ENCODE data around the gene CRYBG1.

Gene CRYBG1

DNA sequence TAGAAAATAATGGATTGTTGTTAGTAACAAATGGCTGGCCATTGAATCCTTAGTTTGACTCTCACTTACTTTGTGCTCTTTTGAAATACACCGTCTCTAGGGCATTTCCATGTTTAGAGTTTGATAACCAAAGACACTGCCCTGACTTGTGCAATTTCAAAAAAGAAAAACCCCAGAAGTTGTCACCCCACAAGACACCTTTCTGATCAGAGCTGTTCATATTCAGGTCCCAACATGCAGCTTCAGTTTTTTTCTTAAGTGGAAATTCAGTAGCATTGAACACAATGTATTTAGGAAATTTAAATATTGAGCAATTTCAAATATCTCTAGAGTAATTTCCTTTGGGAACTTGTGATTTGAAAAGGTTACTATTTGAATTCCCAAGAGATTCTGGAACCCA lies 19.4 kb downstream of the CRYBG1 start:
- Histone ChIP-seq H3K36me3 (ENCODE audit: control insufficient read depth, insufficient read depth, low read length) (no peaks in the 10 kb centered on the region), H3K9me3 (ENCODE audit: control insufficient read depth, insufficient read depth, low read depth, low read length) (no peaks in the 10 kb centered on the region), H3K9ac (ENCODE audit: low read length) (no peak overlapping the region), H3K4me3 (ENCODE audit: low read depth, low read length) (no peak overlapping the region), H3K4me1 (ENCODE audit: control insufficient read depth, insufficient read depth, low read length) (no peaks in the 10 kb centered on the region; the same call in 1 of the 2 replicates), H3K27ac (ENCODE audit: low read depth, low read length) (no peak overlapping the region), H3K27me3 (ENCODE audit: control insufficient read depth, insufficient read depth, low read length) (no peaks in the 10 kb centered on the region)

DNA sequence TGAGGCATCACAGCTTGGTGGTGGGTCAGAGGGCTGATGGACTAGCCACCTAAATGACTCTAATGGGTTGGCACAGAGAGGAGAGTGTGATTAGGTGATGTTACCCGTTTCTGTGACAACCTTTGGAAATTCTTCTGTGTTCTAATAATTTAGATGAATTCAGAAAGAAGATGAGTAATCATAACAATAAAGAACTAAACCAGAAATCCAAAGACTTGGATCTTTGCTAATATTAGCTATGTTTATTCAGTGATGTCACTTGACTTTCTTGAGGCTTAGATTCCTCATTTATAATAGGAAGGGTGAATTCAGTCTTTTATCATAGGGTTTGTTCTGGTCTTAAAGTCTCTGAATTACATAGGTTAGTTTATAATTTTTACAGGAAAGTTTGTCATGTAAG lies 19.9 kb downstream of the CRYBG1 start:
- Histone ChIP-seq H3K9ac (ENCODE audit: low read length) (no peak overlapping the region), H3K9me3 (ENCODE audit: control insufficient read depth, insufficient read depth, low read depth, low read length) (no peaks in the 10 kb centered on the region), H3K4me3 (ENCODE audit: low read depth, low read length) (no peak overlapping the region), H3K4me1 (ENCODE audit: control insufficient read depth, insufficient read depth, low read length) (no peaks in the 10 kb centered on the region; the same call in 1 of the 2 replicates), H3K27ac (ENCODE audit: low read depth, low read length) (no peak overlapping the region), H3K27me3 (ENCODE audit: control insufficient read depth, insufficient read depth, low read length) (no peaks in the 10 kb centered on the region), H3K36me3 (ENCODE audit: control insufficient read depth, insufficient read depth, low read length) (no peaks in the 10 kb centered on the region)

DNA sequence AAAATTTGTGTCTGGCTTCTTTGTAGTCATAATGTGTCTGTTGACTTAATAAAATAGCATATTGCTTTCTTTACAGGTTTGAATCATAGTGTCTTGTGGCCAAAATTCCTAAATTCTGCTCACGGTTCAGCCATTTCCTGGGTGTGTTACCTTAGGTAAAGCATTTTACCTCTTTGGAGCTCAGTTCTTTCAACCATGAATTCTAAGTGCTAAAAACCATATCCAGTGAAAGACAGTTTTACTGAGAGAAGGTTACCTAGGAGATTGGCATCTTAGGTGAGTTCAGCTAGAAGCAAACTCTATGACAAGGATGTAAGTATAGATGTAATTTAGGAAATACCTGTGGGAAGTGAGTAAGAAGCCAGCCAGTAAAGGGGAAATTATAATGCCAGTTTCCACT lies 20.7 kb downstream of the CRYBG1 start:
- Histone ChIP-seq H3K4me1 (ENCODE audit: control insufficient read depth, insufficient read depth, low read length) (no peaks in the 10 kb centered on the region; the same call in 1 of the 2 replicates), H3K27me3 (ENCODE audit: control insufficient read depth, insufficient read depth, low read length) (no peaks in the 10 kb centered on the region), H3K27ac (ENCODE audit: low read depth, low read length) (no peak overlapping the region), H3K36me3 (ENCODE audit: control insufficient read depth, insufficient read depth, low read length) (no peaks in the 10 kb centered on the region), H3K9me3 (ENCODE audit: control insufficient read depth, insufficient read depth, low read depth, low read length) (peaks cover under 1% of the 10 kb centered on the region; the same call in 1 of the 2 replicates), H3K9ac (ENCODE audit: low read length) (no peak overlapping the region), H3K4me3 (ENCODE audit: low read depth, low read length) (no peak overlapping the region)

DNA sequence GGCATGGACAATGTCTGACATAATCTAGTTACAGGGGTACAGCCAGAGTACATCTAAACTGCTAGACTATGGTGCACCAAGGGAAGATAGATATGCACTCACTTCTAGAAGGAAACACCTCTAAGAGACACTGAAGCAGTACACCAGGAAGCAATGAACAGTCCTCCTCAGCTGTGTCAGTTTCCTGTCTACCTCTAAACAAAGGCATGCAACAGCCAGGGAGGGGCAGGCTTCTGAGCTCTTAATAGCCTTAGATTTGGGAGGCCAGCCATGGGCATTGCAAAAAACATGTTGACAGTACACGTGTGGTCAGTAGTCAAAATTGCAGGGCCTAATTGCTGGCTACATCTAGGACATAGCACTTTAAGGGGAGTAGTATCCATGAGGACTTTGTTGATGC lies 21.4 kb downstream of the CRYBG1 start:
- H3K9ac ChIP-seq (ENCODE audit: low read length): no peak overlapping the region
- no peaks in the 10 kb centered on the region for H3K27me3 ChIP-seq (ENCODE audit: control insufficient read depth, insufficient read depth, low read length)
- H3K27ac ChIP-seq (ENCODE audit: low read depth, low read length): no peak overlapping the region
- H3K36me3 ChIP-seq (ENCODE audit: control insufficient read depth, insufficient read depth, low read length): no peaks in the 10 kb centered on the region
- H3K4me1 ChIP-seq (ENCODE audit: control insufficient read depth, insufficient read depth, low read length): no peaks in the 10 kb centered on the region; the same call in 1 of the 2 replicates
- no peak overlapping the region for H3K4me3 ChIP-seq (ENCODE audit: low read depth, low read length)
- peaks cover 4% of the 10 kb centered on the region; the same call in 1 of the 2 replicates for H3K9me3 ChIP-seq (ENCODE audit: control insufficient read depth, insufficient read depth, low read depth, low read length)

DNA sequence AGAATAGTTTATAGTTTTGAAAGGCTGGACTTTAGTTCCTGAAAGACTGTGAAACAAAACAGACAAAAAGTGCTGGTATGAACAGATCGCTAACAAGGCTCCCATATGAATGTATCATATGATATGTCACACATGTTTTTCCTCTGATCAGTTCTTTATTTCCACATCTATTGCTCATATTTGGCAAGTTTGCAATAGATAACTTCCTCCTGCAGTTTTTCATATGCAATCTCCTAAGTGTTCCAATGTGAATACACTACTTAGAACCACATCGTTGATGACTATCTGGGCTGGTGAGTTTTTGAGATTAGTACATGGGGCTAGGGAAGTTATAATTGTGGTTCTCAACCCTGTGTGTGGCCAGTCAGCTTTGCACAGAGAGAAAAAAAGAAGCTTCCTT lies 23.1 kb downstream of the CRYBG1 start:
- peaks cover 4% of the 10 kb centered on the region; the same call in 1 of the 2 replicates for H3K9me3 ChIP-seq (ENCODE audit: control insufficient read depth, insufficient read depth, low read depth, low read length)
- no peaks in the 10 kb centered on the region for H3K36me3 ChIP-seq (ENCODE audit: control insufficient read depth, insufficient read depth, low read length)
- H3K4me3 ChIP-seq (ENCODE audit: low read depth, low read length): no peak overlapping the region
- no peak overlapping the region for H3K9ac ChIP-seq (ENCODE audit: low read length)
- H3K27me3 ChIP-seq (ENCODE audit: control insufficient read depth, insufficient read depth, low read length): no peaks in the 10 kb centered on the region
- no peak overlapping the region for H3K27ac ChIP-seq (ENCODE audit: low read depth, low read length)
- no peaks in the 10 kb centered on the region; the same call in 1 of the 2 replicates for H3K4me1 ChIP-seq (ENCODE audit: control insufficient read depth, insufficient read depth, low read length)

DNA sequence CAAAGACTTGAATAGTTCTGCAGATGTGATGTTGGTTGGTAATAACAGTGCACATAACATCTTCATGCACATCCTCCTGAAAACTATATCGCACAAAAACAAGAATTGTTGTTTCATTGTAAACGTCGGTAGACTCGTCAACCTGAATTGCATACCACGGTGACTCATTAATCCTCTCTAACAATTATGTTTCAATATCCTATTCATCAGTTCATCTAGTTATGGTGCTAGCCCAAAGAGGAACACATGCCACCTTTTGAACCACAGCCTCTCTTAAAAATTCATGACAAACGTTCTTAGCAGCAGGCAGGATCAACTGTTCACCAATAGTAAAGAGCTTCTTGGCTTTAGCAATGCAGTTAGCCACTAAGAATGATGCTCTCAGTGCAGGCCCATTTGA lies 25.0 kb downstream of the CRYBG1 start:
- H3K4me3 ChIP-seq (ENCODE audit: low read depth, low read length): no peak overlapping the region
- no peaks in the 10 kb centered on the region for H3K36me3 ChIP-seq (ENCODE audit: control insufficient read depth, insufficient read depth, low read length)
- H3K9me3 ChIP-seq (ENCODE audit: control insufficient read depth, insufficient read depth, low read depth, low read length): peaks cover 4% of the 10 kb centered on the region; the same call in 1 of the 2 replicates
- H3K4me1 ChIP-seq (ENCODE audit: control insufficient read depth, insufficient read depth, low read length): no peaks in the 10 kb centered on the region; the same call in 1 of the 2 replicates
- no peak overlapping the region for H3K27ac ChIP-seq (ENCODE audit: low read depth, low read length)
- H3K27me3 ChIP-seq (ENCODE audit: control insufficient read depth, insufficient read depth, low read length): no peaks in the 10 kb centered on the region
- no peak overlapping the region for H3K9ac ChIP-seq (ENCODE audit: low read length)

DNA sequence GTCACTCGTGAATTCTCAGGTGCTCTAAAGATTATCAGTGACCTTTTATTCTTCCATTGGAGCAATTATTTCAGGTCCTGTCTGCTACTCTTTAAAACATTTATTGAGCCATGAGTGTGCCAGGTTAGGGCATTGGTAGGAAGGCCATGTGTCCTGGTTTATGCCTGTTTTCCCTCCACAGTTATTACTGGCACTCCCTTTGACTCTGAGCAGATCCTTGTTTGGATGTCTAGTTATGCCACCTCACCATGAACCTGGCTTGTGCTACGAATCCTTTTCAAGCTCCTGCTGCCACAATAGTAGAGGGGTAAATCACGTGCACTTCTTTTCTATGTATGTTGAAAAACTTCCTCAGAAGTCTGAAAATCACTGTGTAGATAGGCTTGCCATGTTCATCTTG lies 27.4 kb downstream of the CRYBG1 start:
- no peak overlapping the region for H3K27ac ChIP-seq (ENCODE audit: low read depth, low read length)
- no peaks in the 10 kb centered on the region for H3K27me3 ChIP-seq (ENCODE audit: control insufficient read depth, insufficient read depth, low read length)
- H3K9ac ChIP-seq (ENCODE audit: low read length): no peak overlapping the region
- no peaks in the 10 kb centered on the region for H3K36me3 ChIP-seq (ENCODE audit: control insufficient read depth, insufficient read depth, low read length)
- no peak overlapping the region for H3K4me3 ChIP-seq (ENCODE audit: low read depth, low read length)
- peaks cover 4% of the 10 kb centered on the region; the same call in 1 of the 2 replicates for H3K9me3 ChIP-seq (ENCODE audit: control insufficient read depth, insufficient read depth, low read depth, low read length)
- no peaks in the 10 kb centered on the region for H3K4me1 ChIP-seq (ENCODE audit: control insufficient read depth, insufficient read depth, low read length)

DNA sequence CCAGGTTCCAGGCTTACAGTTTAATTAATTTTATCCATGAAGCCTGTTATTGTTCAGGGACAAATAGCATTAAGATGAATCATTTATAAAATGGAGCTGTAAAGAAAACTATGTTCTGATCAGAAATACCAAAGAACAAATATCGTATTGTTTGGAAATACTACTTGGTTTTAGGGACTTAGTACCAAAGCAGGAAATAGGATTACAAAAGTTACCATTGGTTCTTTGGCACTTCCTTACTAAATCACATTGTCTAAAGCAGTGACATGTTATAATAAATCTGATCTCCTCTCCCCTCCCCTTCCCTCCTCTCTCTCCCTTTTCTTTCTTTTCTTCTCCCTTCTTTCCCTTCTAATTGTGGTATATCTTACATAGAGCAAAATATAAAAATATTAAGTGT lies 29.6 kb downstream of the CRYBG1 start:
- no peak overlapping the region for H3K4me3 ChIP-seq (ENCODE audit: low read depth, low read length)
- H3K27me3 ChIP-seq (ENCODE audit: control insufficient read depth, insufficient read depth, low read length): no peaks in the 10 kb centered on the region
- no peak overlapping the region for H3K27ac ChIP-seq (ENCODE audit: low read depth, low read length)
- H3K4me1 ChIP-seq (ENCODE audit: control insufficient read depth, insufficient read depth, low read length): no peaks in the 10 kb centered on the region
- no peak overlapping the region for H3K9ac ChIP-seq (ENCODE audit: low read length)
- H3K36me3 ChIP-seq (ENCODE audit: control insufficient read depth, insufficient read depth, low read length): no peaks in the 10 kb centered on the region
- peaks cover 4% of the 10 kb centered on the region; the same call in 1 of the 2 replicates for H3K9me3 ChIP-seq (ENCODE audit: control insufficient read depth, insufficient read depth, low read depth, low read length)

DNA sequence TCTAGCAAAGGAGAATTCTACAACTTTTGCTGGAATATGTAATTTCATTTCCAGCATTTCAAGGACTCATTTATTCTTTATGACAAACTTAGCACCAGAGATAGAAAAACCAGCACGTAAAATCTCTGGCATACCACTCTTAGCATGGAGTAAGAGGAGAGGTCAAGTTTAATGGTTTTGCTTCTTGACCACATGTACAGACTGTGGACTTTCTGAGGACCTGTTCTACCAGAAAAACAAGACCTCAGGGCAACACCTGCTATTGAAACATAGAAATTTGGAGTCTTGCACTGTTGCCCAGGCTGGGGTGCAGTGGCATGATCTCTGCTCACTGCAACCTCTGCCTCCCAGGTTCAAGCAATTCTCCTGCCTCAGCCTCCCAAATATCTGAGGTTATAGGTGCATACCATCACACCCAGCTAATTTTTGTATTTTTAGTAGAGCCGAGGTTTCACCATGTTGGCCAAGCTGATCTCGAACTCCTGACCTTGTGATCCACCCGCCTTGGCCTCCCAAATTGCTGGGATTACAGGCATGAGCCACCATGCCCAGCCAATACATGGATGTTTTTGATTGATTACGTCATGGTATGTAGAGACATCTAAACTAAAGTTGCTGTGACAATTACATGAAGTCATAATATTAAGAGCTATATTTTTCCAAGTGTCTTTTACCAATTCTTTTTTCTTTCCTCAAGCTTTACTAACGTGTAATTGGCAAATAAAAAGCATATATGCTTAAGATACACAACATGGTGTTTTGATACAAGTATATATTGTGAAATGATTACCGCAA lies 36.1 kb downstream of the CRYBG1 start:
- Histone ChIP-seq H3K4me1 (ENCODE audit: control insufficient read depth, insufficient read depth, low read length) (no peaks in the 10 kb centered on the region), H3K27ac (ENCODE audit: low read depth, low read length) (no peak overlapping the region), H3K36me3 (ENCODE audit: control insufficient read depth, insufficient read depth, low read length) (no peaks in the 10 kb centered on the region), H3K9ac (ENCODE audit: low read length) (no peak overlapping the region), H3K27me3 (ENCODE audit: control insufficient read depth, insufficient read depth, low read length) (no peaks in the 10 kb centered on the region), H3K9me3 (ENCODE audit: control insufficient read depth, insufficient read depth, low read depth, low read length) (no peaks in the 10 kb centered on the region), H3K4me3 (ENCODE audit: low read depth, low read length) (no peak overlapping the region)

DNA sequence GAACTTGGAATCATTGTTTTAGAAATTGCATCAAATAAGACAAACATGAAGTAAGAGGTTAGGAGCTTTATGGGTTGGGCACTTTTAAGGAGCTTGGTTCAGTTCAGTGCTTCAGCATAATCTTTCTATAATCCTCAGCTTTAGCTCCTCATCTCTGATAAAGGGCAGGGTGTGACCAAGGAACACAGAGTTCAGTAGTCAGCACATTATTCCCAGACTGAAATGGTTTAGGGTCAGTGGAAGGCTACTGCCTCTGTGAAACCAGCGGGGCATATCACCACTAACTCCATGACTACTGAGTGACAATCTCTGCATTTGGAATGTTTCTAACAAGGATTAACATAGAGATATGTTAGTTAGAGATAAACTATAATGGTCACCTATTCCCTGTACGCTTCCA lies 36.9 kb downstream of the CRYBG1 start:
- no peak overlapping the region for H3K4me3 ChIP-seq (ENCODE audit: low read depth, low read length)
- H3K4me1 ChIP-seq (ENCODE audit: control insufficient read depth, insufficient read depth, low read length): no peaks in the 10 kb centered on the region
- no peak overlapping the region for H3K9ac ChIP-seq (ENCODE audit: low read length)
- no peak overlapping the region for H3K27ac ChIP-seq (ENCODE audit: low read depth, low read length)
- H3K27me3 ChIP-seq (ENCODE audit: control insufficient read depth, insufficient read depth, low read length): no peaks in the 10 kb centered on the region
- H3K36me3 ChIP-seq (ENCODE audit: control insufficient read depth, insufficient read depth, low read length): no peaks in the 10 kb centered on the region
- no peaks in the 10 kb centered on the region for H3K9me3 ChIP-seq (ENCODE audit: control insufficient read depth, insufficient read depth, low read depth, low read length)

DNA sequence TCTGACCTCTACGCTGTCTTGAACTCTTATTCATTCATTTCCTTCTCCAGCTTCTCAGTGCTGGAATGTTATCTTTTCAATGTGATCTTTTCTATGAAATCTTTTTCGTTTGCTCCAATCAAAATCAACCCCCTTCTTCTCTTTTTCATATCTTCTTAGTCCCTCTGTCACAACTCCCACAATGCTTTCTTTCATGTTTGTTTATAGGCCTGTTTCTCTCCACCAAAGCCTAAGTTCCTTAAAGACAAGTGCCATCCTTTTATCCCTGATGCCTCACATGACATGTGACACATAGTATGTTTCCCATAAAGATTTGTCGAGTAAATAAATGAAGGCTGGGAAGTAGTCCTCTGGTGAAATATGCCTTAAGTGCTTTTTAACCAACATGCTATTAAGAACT lies 38.1 kb downstream of the CRYBG1 start:
- Histone ChIP-seq H3K27me3 (ENCODE audit: control insufficient read depth, insufficient read depth, low read length) (no peaks in the 10 kb centered on the region), H3K36me3 (ENCODE audit: control insufficient read depth, insufficient read depth, low read length) (no peaks in the 10 kb centered on the region), H3K4me3 (ENCODE audit: low read depth, low read length) (no peak overlapping the region), H3K27ac (ENCODE audit: low read depth, low read length) (no peak overlapping the region), H3K9me3 (ENCODE audit: control insufficient read depth, insufficient read depth, low read depth, low read length) (peaks cover 11% of the 10 kb centered on the region), H3K4me1 (ENCODE audit: control insufficient read depth, insufficient read depth, low read length) (no peaks in the 10 kb centered on the region), H3K9ac (ENCODE audit: low read length) (no peak overlapping the region)
